Parathyroid adenoma (tissue), 2 donors: ENCODE data around the gene PLEKHA1.

ENCODE experiments used
- H2AFZ ChIP-seq: fragments of 300-600 bp; sonication (generic); one replicate; pipeline ENCODE4 v1.7.0; 2017; ENCODE audit warnings: antibody characterized with exemption, mild to moderate bottlenecking
- H3K27ac ChIP-seq: fragments of 300-600 bp; sonication (generic); one replicate; pipeline ENCODE4 v1.7.0; 2017
- H3K27me3 ChIP-seq: fragments of 300-600 bp; sonication (generic); one replicate; pipeline ENCODE4 v1.7.0; 2017; ENCODE audit warnings: low read length; ENCODE audit not compliant: control insufficient read depth, insufficient read depth
- H3K36me3 ChIP-seq: fragments of 300-600 bp; sonication (generic); one replicate; pipeline ENCODE4 v1.7.0; 2017; ENCODE audit warnings: low read length; ENCODE audit not compliant: control insufficient read depth, insufficient read depth
- H3K4me1 ChIP-seq: fragments of 300-600 bp; sonication (generic); one replicate; pipeline ENCODE4 v1.7.0; 2017; ENCODE audit warnings: control low read depth
- H3K4me2 ChIP-seq: fragments of 300-600 bp; sonication (generic); one replicate; pipeline ENCODE4 v1.7.0; 2017; ENCODE audit warnings: low read length
- H3K4me3 ChIP-seq: fragments of 300-600 bp; sonication (generic); one replicate; pipeline ENCODE4 v1.7.0; 2017; ENCODE audit warnings: low read depth, low read length
- H3K79me2 ChIP-seq: fragments of 300-600 bp; sonication (generic); one replicate; pipeline ENCODE4 v1.7.0; 2017; ENCODE audit warnings: control low read depth
- H3K9ac ChIP-seq: fragments of 300-600 bp; sonication (generic); one replicate; pipeline ENCODE4 v1.7.0; 2017; ENCODE audit warnings: mild to moderate bottlenecking
- H3K9me3 ChIP-seq: fragments of 300-600 bp; sonication (generic); one replicate; pipeline ENCODE4 v1.7.0; 2017; ENCODE audit warnings: low read length; ENCODE audit not compliant: control insufficient read depth
- CTCF ChIP-seq: fragments of 300-600 bp; sonication (generic); IDR thresholded peaks from one replicate; pipeline ENCODE4 v1.7.0; 2017; ENCODE audit warnings: antibody characterized with exemption, mild to moderate bottlenecking
- donor health status: primary hyperparathyroidism.

Gene PLEKHA1

DNA sequence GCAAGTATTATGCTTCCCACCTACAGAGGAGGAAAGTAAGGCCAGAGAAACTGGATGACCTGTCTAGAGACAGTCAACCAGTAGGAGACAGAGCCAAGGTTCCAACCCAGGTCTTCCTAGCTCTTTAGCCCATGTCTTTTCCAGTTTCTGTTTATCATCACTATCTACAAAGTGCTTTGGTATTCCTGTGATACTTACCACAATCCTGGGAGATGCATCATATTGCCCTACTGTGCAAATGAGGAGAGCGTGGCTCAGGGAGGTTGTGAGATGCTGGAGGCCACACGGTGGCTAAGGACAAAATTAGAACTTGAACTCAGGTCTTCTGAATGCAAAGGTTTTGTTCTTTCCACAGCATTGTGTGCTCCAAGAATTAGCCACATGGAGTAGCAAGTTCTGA, 11.2 kb upstream of the PLEKHA1 start:
- Histone ChIP-seq H3K36me3 (no peaks in the 10 kb centered on the region), H3K4me1 (no peaks in the 10 kb centered on the region), H3K79me2 (no peaks in the 10 kb centered on the region), H3K9ac (no peak overlapping the region), H3K9me3 (no peaks in the 10 kb centered on the region), H2AFZ (no peak overlapping the region), H3K4me3 (no peak overlapping the region), H3K27me3 (no peaks in the 10 kb centered on the region), H3K27ac (no peak overlapping the region), H3K4me2 (no peak overlapping the region)
- no peak for TF ChIP-seq CTCF

GRCh38 chr10:122363722-122364463, 10.6 kb upstream of the PLEKHA1 start:
- Histone ChIP-seq H3K36me3 (no peaks in the 10 kb centered on the region), H3K4me3 (no peak overlapping the region), H3K9ac (no peak overlapping the region), H3K4me2 (no peak overlapping the region), H3K4me1 (no peaks in the 10 kb centered on the region), H2AFZ (no peak overlapping the region), H3K9me3 (no peaks in the 10 kb centered on the region), H3K79me2 (no peaks in the 10 kb centered on the region), H3K27me3 (no peaks in the 10 kb centered on the region), H3K27ac (no peak overlapping the region)
- no peak for TF ChIP-seq CTCF

DNA sequence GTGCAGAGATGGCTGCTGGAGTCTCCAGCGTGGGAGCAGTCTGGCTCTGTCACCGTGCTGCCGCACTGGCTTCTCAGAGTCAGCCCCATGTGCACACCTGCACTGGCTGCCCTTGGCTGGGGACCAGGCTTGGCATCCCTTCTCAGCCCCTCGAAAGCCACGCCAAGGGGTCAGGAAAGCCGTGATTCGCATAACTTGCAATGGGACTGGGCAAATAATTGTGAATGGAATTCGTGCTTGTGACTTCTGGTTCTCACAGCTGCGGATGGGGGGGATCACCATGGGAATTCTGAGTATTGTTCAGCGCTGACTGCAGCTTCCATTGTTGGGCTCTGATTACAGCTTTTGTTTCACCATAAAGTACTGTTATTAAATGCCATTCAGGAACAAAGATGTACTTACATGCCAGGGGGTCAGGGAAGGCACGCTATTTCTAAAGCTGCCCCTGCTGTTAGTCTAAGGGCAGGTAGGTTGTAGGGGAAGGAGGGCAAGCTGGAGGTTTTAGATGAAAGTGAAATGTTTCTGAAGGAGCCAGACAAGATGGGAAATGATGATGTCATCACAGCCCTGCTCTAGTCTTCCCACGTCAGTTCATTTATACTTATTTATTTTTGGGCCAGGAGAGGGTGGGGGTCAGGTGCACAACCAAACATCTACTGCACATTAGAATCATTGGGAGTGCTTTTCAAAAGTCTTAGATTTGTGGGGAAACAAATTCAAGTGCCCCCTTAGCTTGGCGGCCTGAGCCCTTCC, 5.8 kb upstream of the PLEKHA1 start:
- Histone ChIP-seq H3K36me3 (no peaks in the 10 kb centered on the region), H3K9me3 (no peaks in the 10 kb centered on the region), H3K27ac (no peak overlapping the region), H3K27me3 (no peaks in the 10 kb centered on the region), H3K4me2 (no peak overlapping the region), H3K4me1 (no peaks in the 10 kb centered on the region), H3K4me3 (no peak overlapping the region), H3K79me2 (no peaks in the 10 kb centered on the region), H3K9ac (no peak overlapping the region), H2AFZ (no peak overlapping the region)
- TF ChIP-seq CTCF, result no peak

- no peak overlapping the region for H3K9ac ChIP-seq
- no peak overlapping the region for H3K4me3 ChIP-seq
- H3K36me3 ChIP-seq, result no peaks in the 10 kb centered on the region
- no peaks in the 10 kb centered on the region for H3K79me2 ChIP-seq
- no peak overlapping the region for H3K4me2 ChIP-seq
- H3K4me1 ChIP-seq, result no peaks in the 10 kb centered on the region
- H3K27me3 ChIP-seq, result no peaks in the 10 kb centered on the region
- no peak overlapping the region for H2AFZ ChIP-seq
- no peak for TF ChIP-seq CTCF
- no peak overlapping the region for H3K27ac ChIP-seq
- no peaks in the 10 kb centered on the region for H3K9me3 ChIP-seq
Measured at GRCh38 chr10:122373108-122373507, 1.4 kb upstream of the PLEKHA1 start.
